Measurements from ENCODE around the gene MIF.
"Not testable (repeated sequence)": the region's sequence is repeated elsewhere in the genome, so short reads cannot be mapped to it uniquely, and the experiment has no call there.

Gene MIF

GRCh38 chr22:23898006-23898974 lies 4.1 kb downstream of the MIF start:
- peaks cover 27% of the 10 kb centered on the region for H3K36me3 ChIP-seq
- DNase-seq: peak; percentile 63
- no peak for TF ChIP-seq CTCF (IDR thresholded peaks at IDR 0.05; ENCODE audit: low read depth, low read length)

GRCh38 chr22:23899042-23899745 lies 5.0 kb downstream of the MIF start:
- Histone ChIP-seq H3K9me3 (no peaks in the 10 kb centered on the region), H3K36me3 (peaks cover 27% of the 10 kb centered on the region), H3K4me1 (peaks cover 21% of the 10 kb centered on the region), H3K27me3 (no peaks in the 10 kb centered on the region), H3K4me3 (ENCODE audit: low read depth, low read length) (no peak overlapping the region)
- no peak for DNase-seq
- TF ChIP-seq CTCF (IDR thresholded peaks at IDR 0.05; ENCODE audit: low read depth, low read length): no peak

More at GRCh38 chr22:23898006-23898974, 4.1 kb downstream of the MIF start:
- Histone ChIP-seq H3K27me3 (no peaks in the 10 kb centered on the region), H3K9me3 (no peaks in the 10 kb centered on the region), H3K4me1 (peaks cover 21% of the 10 kb centered on the region), H3K4me3 (ENCODE audit: low read depth, low read length) (no peak overlapping the region)

- peaks cover 22% of the 10 kb centered on the region for H3K36me3 ChIP-seq
- not testable (repeated sequence) for H3K27me3 ChIP-seq; H3K4me3 ChIP-seq (ENCODE audit: low read depth, low read length); H3K9me3 ChIP-seq; DNase-seq
- H3K4me1 ChIP-seq: peaks cover 21% of the 10 kb centered on the region
Observed at GRCh38 chr22:23900227-23900626, 6.0 kb downstream of the MIF start.

DNA sequence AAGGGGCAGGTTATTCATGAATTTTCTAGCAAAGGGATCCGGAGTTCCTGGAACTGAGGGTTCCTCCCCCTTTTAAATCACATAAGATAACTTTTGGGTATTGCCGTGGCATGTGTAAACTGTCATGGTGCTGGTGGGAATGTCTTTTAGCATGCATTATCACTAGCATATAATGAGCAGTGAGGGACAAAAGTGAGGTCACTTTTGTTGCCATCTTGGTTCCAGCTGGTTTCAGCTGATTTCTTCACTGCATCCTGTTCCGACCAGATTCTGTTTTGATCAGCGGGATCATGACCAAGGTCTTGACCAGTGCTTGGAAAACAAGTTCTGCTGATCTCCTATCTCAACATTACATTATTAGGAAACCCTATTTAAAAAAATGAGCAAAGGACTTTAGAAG lies 7.4 kb downstream of the MIF start:
- no peak for TF ChIP-seq CTCF (IDR thresholded peaks at IDR 0.05; ENCODE audit: low read depth, low read length)
- Histone ChIP-seq H3K36me3 (peaks cover 8% of the 10 kb centered on the region), H3K27me3 (no peaks in the 10 kb centered on the region), H3K9me3 (no peaks in the 10 kb centered on the region), H3K4me3 (ENCODE audit: low read depth, low read length) (no peak overlapping the region), H3K4me1 (peaks cover 14% of the 10 kb centered on the region)
- DNase-seq: no peak

- H3K9me3 ChIP-seq: no peaks in the 10 kb centered on the region
- peaks cover 10% of the 10 kb centered on the region for H3K4me1 ChIP-seq
- no peak for TF ChIP-seq CTCF (IDR thresholded peaks at IDR 0.05; ENCODE audit: low read depth, low read length)
- DNase-seq: no peak
- no peak overlapping the region for H3K4me3 ChIP-seq (ENCODE audit: low read depth, low read length)
- H3K36me3 ChIP-seq: no peaks in the 10 kb centered on the region
- H3K27me3 ChIP-seq: no peaks in the 10 kb centered on the region
Observed at GRCh38 chr22:23903328-23903971, 9.3 kb downstream of the MIF start.

- DNase-seq: no peak
- no peaks in the 10 kb centered on the region for H3K36me3 ChIP-seq
- H3K4me3 ChIP-seq (ENCODE audit: low read depth, low read length): no peak overlapping the region
- no peaks in the 10 kb centered on the region for H3K9me3 ChIP-seq
- no peak for TF ChIP-seq CTCF (IDR thresholded peaks at IDR 0.05; ENCODE audit: low read depth, low read length)
- H3K27me3 ChIP-seq: no peaks in the 10 kb centered on the region
- H3K4me1 ChIP-seq: peaks cover 10% of the 10 kb centered on the region
Observed at GRCh38 chr22:23904573-23905254, 10.5 kb downstream of the MIF start.
